Heart left ventricle (tissue), 16 donors: ENCODE results near the gene SCN9A. TPM values are rescaled to one million over a fixed set of nuclear protein-coding genes. Genes with fewer than 3 reads are reported as not detected.

ENCODE experiments used
- ATAC-seq, 4 donors: fragments of 200-7000 bp; cut with Tn5 transposase; one replicate each; pipeline ENCODE4 v1.9.1; 2020 to 2022; ENCODE audit warnings: moderate library complexity in 4 of 4, mild to moderate bottlenecking in 3 of 4, moderate number of reproducible peaks in 1 of 4
- DNase-seq, 5 donors: peaks; one replicate each; pipeline ENCODE4 v3.0.0-alpha.2; 2020
- H3K27ac ChIP-seq, 12 donors: fragments of 200-600 bp; sonication (generic) in 4 of 12; one replicate each; pipeline versions ENCODE4 v1.5.0 to v1.8.0; 2016 to 2022; ENCODE audit warnings: mild to moderate bottlenecking in 2 of 12
- H3K27me3 ChIP-seq, 9 donors: fragments of 200-600 bp; sonication (generic) in 2 of 9; one replicate each; pipeline versions ENCODE4 v1.5.1 to v1.8.0; 2016 to 2022; ENCODE audit warnings: mild to moderate bottlenecking in 3 of 9
- H3K36me3 ChIP-seq, 9 donors: fragments of 200-600 bp; sonication (generic) in 2 of 9; one replicate each; pipeline versions ENCODE4 v1.5.0 to v1.8.0; 2018 to 2022; ENCODE audit warnings: mild to moderate bottlenecking in 2 of 9
- H3K4me1 ChIP-seq, 12 donors: fragments of 200-600 bp; sonication (generic) in 4 of 12; one replicate each; pipeline versions ENCODE4 v1.5.0 to v1.8.0; 2016 to 2022; ENCODE audit warnings: mild to moderate bottlenecking in 3 of 12
- H3K4me3 ChIP-seq, 12 donors: fragments of 200-600 bp; sonication (generic) in 4 of 12; one replicate each; pipeline versions ENCODE4 v1.5.0 to v1.8.0; 2017 to 2022; ENCODE audit warnings: mild to moderate bottlenecking in 9 of 12, moderate library complexity in 4 of 12
- H3K9me3 ChIP-seq, 12 donors: fragments of 200-600 bp; sonication (generic) in 4 of 12; one replicate each; pipeline versions ENCODE4 v1.5.0 to v1.8.0; 2016 to 2022; ENCODE audit warnings: mild to moderate bottlenecking in 1 of 12
- CTCF ChIP-seq, 12 donors: fragments of 200-600 bp; sonication (generic) in 4 of 12; IDR thresholded peaks; one replicate each; pipeline versions ENCODE4 v1.5.0 to v1.8.0; 2018 to 2022; ENCODE audit warnings: antibody characterized with exemption in 12 of 12, mild to moderate bottlenecking in 5 of 12
- POLR2A ChIP-seq, 2 donors: fragments of 450-650 bp; IDR thresholded peaks; one replicate each; pipeline ENCODE4 v1.6.1; 2017; ENCODE audit warnings: antibody characterized with exemption in 2 of 2, mild to moderate bottlenecking in 2 of 2, moderate library complexity in 2 of 2
- WGBS, 4 donors: extraction: QIAGEN DNeasy Blood & Tissue Kit in 2 of 4; methylation state at CpG; one replicate each; pipeline versions ENCODE4 v1.1.5 to v1.1.7; 2013 to 2018; 5-methylcytosine and 5-hydroxymethylcytosine counted together
- intact Hi-C, 10 donors: fragments of 100-400 bp; cut with DNase I; formaldehyde crosslinking; loops; one replicate each; pipeline versions ENCODE4 v1.11.1 to v1.14.2; 2022
- polyA plus RNA-seq, 2 donors: library from polyadenylated mRNA; stranded (reverse); fragments of 200-250 nt; gene quantifications; one replicate each; pipeline ENCODE4 v1.2.3, GENCODE V29; 2013
- total RNA-seq, 9 donors: library from RNA; depleted of rRNA in 2 of 9; stranded (reverse); fragments of >200 nt in 2 of 9; fragmentation: NEBNext Ultra II Directional in 3 of 9; extraction: Animal tissue kit (Norgen Biotek cat#: 25700) in 3 of 9; gene quantifications; one replicate each; pipeline versions ENCODE4 v1.1.0 to v1.2.4, GENCODE V29; 2016 to 2023
- donor health status: ischemic (EF 13 %, LVEDD 7.1; RV severe dilation, severe dysfunction).
- donor health status: healthy with polysubstance abuse.
- donor health status: DM: no; HTN: yes; CAD: no.
- donor health status: DM: no; HTN: no; CAD: no.
- donor health status: ischemic (EF 25% LVEDD 6.9; RV normal size, moderate dysfunction).
- donor health status: ischemic (EF 25% LVEDD 5.7; RV mildly dilated, moderate dysfunction).
- donor health status: healthy.
- donor health status: DM: yes; HTN: yes; CAD: no.
- donor health status: ischemic (EF 35%, LVEDD 5.7; RV mildly dilated, moderate dysfunction).
- donor health status: nonischemic (EF 11% LVEDD 7.7; RV severe dilation, severe dysfunction).
- donor health status: DM: yes; HTN: yes; CAD: no.
- donor health status: PGD.
- donor health status: ischemic (EF 29% LVEDD 5.4; RV normal size, mild dysfunction).
- donor health status: nonischemic (EF 23%, LVEDD 6.1; RV moderate dilation, normal function).

Gene SCN9A
- total and polyA plus RNA-seq, 11 donors, result 0.08 to 3.2 (median 0.99) TPM

DNA sequence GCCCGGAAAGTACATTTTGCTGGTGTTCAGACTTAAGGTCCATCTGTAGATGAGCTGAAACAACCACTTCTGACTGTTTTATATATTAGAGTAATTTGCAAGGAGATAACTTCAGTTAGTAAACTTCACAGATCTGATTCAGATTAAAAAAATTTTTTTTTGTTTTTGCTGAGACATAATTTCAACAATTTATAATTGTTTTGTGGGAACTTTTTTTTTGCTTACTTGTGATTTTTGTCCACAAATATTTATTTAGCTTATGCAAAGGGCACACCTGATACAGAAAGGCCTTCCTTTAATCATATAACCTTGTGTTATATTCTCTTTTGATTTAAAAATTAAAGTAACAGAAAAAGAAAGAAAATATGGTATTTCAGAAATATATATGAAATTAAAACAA lies 9.6 kb upstream of the SCN9A start:
- intact Hi-C loops, result no loop called here

DNA sequence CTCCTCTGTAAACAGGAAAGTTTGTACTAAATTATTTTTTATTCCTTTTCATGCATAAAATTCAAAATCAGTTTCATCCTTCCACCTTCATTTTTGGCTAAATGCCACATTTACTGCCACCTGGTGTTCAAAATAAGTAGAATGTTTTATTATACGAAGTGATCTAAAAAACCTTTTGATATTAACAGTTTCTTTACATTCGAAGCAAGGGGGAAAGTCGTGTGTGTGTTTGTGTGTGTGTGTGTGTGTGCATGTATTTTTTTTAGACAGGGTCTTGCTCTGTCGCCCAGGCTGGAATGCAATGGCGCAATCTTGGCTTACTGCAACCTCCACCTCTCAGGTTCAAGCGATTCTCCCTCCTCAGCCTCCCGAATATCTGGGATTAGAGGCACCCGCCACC lies 9.0 kb upstream of the SCN9A start:
- Histone ChIP-seq H3K4me1 (no peaks in the 10 kb centered on the region), H3K9me3 (no peaks in the 10 kb centered on the region), H3K4me3 (no peak overlapping the region), H3K27ac (no peak overlapping the region), H3K27me3 (no peaks in the 10 kb centered on the region), H3K36me3 (no peaks in the 10 kb centered on the region)
- intact Hi-C loops, result no loop called here
- DNase-seq (no peak), ATAC-seq (no peak)
- TF ChIP-seq POLR2A (IDR thresholded peaks at IDR 0.05) (no peak), CTCF (IDR thresholded peaks at IDR 0.05) (peak in 11 of 12 donors; percentile 26 to 55 (median 37))
- 66 to 69% (median 68%) methylated on average over 8 of the region's 8 CpGs for WGBS, 4 donors

More for the DNA sequence above, 9.6 kb upstream of the SCN9A start:
- 94 to 100% (median 96%) methylated on average over 1 of the region's 1 CpG for WGBS, 4 donors
- H3K27ac ChIP-seq, result no peak overlapping the region
- no peaks in the 10 kb centered on the region for H3K4me1 ChIP-seq
- no peak for DNase-seq
- no peak overlapping the region for H3K4me3 ChIP-seq
- H3K36me3 ChIP-seq, result no peaks in the 10 kb centered on the region
- TF ChIP-seq CTCF (IDR thresholded peaks at IDR 0.05) (no peak), POLR2A (IDR thresholded peaks at IDR 0.05) (no peak)
- ATAC-seq, result no peak
- H3K27me3 ChIP-seq, result no peaks in the 10 kb centered on the region
- H3K9me3 ChIP-seq, result no peaks in the 10 kb centered on the region

DNA sequence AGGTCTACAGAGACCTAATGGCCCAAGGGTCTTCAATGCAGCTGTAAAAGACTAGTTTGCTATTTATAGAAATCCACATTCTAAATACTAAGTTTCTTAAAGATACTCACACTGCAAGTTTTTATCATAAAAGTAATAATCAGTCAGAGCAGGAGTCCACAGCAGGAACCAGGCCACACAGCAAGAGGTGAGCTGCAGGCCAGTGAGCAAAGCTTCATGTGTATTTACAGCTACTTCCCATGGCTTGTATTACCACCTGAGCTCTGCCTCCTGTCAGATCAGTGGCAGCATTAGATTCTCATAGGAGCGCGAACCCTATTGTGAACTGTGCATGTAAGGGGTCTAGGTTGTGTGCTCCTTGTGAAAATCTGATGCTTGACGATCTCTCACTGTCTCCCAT lies 6.7 kb upstream of the SCN9A start:
- Histone ChIP-seq H3K27me3 (no peaks in the 10 kb centered on the region), H3K4me3 (no peak overlapping the region), H3K36me3 (no peaks in the 10 kb centered on the region), H3K4me1 (no peaks in the 10 kb centered on the region), H3K27ac (no peak overlapping the region), H3K9me3 (no peaks in the 10 kb centered on the region)
- no peak for ATAC-seq
- no peak for TF ChIP-seq CTCF (IDR thresholded peaks at IDR 0.05)
- TF ChIP-seq POLR2A (IDR thresholded peaks at IDR 0.05), result no peak
- no peak for DNase-seq
- intact Hi-C loops, result no loop called here
- 87 to 100% (median 93%) methylated on average over 3 of the region's 3 CpGs for WGBS, 4 donors

GRCh38 chr2:166380615-166381014 lies 4.9 kb upstream of the SCN9A start:
- ATAC-seq, result no peak
- Histone ChIP-seq H3K36me3 (no peaks in the 10 kb centered on the region), H3K9me3 (no peaks in the 10 kb centered on the region), H3K4me1 (peaks cover 0 to 9% (median 0%) of the 10 kb centered on the region in 12 donors), H3K4me3 (no peak overlapping the region), H3K27me3 (peaks cover 0 to 3% (median 0%) of the 10 kb centered on the region in 9 donors), H3K27ac (no peak overlapping the region)
- TF ChIP-seq POLR2A (IDR thresholded peaks at IDR 0.05), result no peak
- no peak for TF ChIP-seq CTCF (IDR thresholded peaks at IDR 0.05)
- intact Hi-C loops, result no loop called here
- WGBS, 4 donors, result 51 to 57% (median 55%) methylated on average over 1 of the region's 1 CpG
- no peak for DNase-seq
